Activated CD4-positive, alpha-beta T cell treated with anti-CD3 and anti-CD28 coated beads for 24 hours (primary cell): ENCODE measurements around the gene RAB10.
"Not testable (repeated sequence)": the region's sequence is repeated elsewhere in the genome, so short reads cannot be mapped to it uniquely, and the experiment has no call there.

Source experiments
- DNase-seq, 2 donors: peaks; one replicate each; pipeline ENCODE4 v3.0.0-alpha.2; 2020; ENCODE audit warnings: low read depth in 2 of 2

RAB10 gene

GRCh38 chr2:26016012-26016705, 17.7 kb upstream of the RAB10 start:
- DNase-seq = no peak

GRCh38 chr2:26016706-26017045, 17.2 kb upstream of the RAB10 start:
- not testable (repeated sequence) for DNase-seq

- DNase-seq = no peak
These were observed 16.3 kb upstream of the RAB10 start for GRCh38 chr2:26017464-26018183.

GRCh38 chr2:26018184-26019055, 15.5 kb upstream of the RAB10 start:
- DNase-seq = peak; percentile 10

GRCh38 chr2:26020231-26020640, 13.6 kb upstream of the RAB10 start:
- no peak for DNase-seq

GRCh38 chr2:26024260-26024659, 9.6 kb upstream of the RAB10 start:
- DNase-seq = no peak

GRCh38 chr2:26025509-26025908, 8.4 kb upstream of the RAB10 start:
- DNase-seq = no peak

- not testable (repeated sequence) for DNase-seq
These were observed 5.8 kb upstream of the RAB10 start for GRCh38 chr2:26028083-26028482.

GRCh38 chr2:26032586-26033269, 1.2 kb upstream of the RAB10 start:
- DNase-seq = not testable (repeated sequence)

GRCh38 chr2:26033270-26033817, 540 bp upstream of the RAB10 start:
- DNase-seq = peak in 1 of 2 donors; percentile 2

GRCh38 chr2:26034637-26034992, 731 bp downstream of the RAB10 start:
- DNase-seq = no peak

- DNase-seq = no peak
These were observed 1.3 kb downstream of the RAB10 start for GRCh38 chr2:26035090-26035743.

- no peak for DNase-seq
These were observed 5.9 kb downstream of the RAB10 start for GRCh38 chr2:26039603-26040323.

GRCh38 chr2:26043109-26043508, 9.2 kb downstream of the RAB10 start:
- no peak for DNase-seq

GRCh38 chr2:26043862-26044696, 10.2 kb downstream of the RAB10 start:
- no peak for DNase-seq

GRCh38 chr2:26048791-26049190, 14.9 kb downstream of the RAB10 start:
- no peak for DNase-seq

- no peak for DNase-seq
These were observed 15.8 kb downstream of the RAB10 start for GRCh38 chr2:26049641-26050040.

- DNase-seq = no peak
These were observed 18.9 kb downstream of the RAB10 start for GRCh38 chr2:26052740-26053139.

- DNase-seq = no peak
These were observed 20.9 kb downstream of the RAB10 start for GRCh38 chr2:26054598-26055348.
